HG02588 (cell line): Measurements from ENCODE around the gene BAD.
"Not testable (repeated sequence)": the region's sequence is repeated elsewhere in the genome, so short reads cannot be mapped to it uniquely, and the experiment has no call there.

Experiments used
- ATAC-seq: cut with Tn5 transposase; IDR thresholded peaks from one replicate; pipeline ENCODE4 v1.9.1; 2021; ENCODE audit warnings: mild to moderate bottlenecking, moderate library complexity; ENCODE audit not compliant: unreplicated experiment

BAD gene

GRCh38 chr11:64284048-64284961, at the start of gene BAD:
BAD (minus strand) TSS chr11:64284665; CDS start chr11:64284368, 297 bp downstream.
- ATAC-seq = peak; percentile 64

DNA sequence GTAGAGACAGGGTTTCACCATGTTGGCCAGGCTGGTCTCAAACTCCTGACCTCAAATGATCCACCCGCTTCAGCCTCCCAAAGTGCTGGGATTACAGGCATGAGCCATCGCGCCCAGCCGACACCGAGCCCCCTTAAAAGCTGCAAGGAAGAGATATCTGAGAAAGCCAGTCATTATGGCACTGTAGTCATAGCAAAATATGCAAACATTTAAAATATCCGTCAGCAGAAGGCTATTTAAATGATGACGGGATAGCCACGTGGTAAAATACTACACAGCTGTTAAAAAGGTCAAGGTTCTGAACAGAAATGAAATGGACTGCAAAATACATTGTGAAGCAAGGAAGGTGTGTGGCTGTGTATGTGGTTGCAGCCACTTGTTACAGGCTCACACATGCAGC, 49.1 kb upstream of the BAD start:
- no peak for ATAC-seq

- peak; percentile 46 for ATAC-seq
These were observed 47.3 kb upstream of the BAD start for GRCh38 chr11:64331569-64332371.

DNA sequence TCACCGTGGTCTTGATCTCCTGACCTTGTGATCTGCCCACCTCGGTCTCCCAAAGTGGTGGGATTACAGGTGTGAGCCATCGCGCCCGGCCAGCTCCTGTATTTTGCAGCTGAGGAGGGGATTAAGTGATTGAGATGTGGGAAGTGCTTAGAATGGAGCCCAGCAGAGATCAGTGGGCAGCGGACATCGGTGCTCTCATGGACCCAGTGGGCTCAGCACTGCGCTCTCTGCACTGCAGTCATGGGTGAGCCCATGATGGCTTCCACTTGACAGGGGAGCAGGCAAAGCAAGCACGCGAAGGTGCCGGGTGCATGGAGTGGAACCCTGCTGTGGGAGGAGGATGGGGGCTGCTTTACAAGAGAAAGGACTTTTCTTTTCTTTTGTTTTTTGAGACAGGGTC, 46.4 kb upstream of the BAD start:
- no peak for ATAC-seq

GRCh38 chr11:64327993-64328392, 43.5 kb upstream of the BAD start:
- no peak for ATAC-seq

DNA sequence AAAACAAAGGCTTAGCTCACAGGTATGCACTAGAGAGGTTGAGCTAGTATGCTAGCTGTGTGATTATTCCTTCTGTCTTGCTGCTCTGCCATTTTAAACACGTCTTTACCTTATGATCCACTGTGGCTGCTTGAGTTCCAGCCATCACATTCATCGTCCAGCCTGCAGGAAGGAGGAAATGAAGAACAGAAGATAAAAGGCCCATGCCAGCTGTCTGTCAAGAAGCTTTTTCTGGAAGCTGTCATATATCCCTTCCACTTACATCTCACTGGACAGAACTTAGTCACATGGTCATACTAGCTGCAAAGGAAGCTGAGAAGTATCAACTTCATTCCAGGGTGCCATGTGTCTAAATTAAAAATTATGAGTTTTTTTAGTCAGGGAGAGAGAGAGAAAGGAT, 42.9 kb upstream of the BAD start:
- no peak for ATAC-seq

DNA sequence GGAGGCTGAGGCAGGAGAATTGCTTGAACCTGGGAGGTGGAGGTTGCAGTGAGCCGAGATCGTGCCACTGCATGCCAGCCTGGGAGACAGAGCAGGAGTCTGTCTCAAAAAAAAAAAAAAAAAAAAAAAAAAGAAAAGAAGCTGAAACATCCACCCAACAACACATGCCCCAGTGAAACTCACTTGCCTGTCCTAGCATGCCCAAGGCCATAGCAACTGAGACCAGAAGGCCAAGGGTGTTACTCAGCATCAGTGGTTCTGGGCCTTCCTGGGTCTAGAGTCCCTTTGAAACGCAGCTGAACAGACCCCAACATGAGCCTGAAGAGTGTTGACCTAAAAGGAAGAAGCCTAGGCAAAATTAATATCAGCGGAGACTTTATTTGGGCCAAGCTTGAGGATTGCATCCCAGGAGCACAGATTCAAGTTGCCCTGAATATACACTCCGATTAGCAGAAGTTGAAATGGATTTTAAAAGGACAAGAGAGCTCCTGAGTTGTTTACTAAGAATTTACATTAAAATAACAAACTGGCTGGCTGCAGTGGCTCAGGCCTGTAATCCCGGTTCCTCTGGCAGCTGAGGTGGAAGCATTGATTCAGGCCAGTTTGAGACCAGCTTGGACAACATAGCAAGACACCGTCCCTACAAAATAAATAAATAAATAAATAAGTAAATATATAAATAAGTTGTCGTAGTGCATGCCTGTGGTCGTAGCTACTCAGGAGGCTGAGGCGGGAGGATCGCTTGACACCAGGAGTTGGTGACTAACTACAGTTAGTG, 40.4 kb upstream of the BAD start:
- ATAC-seq = no peak

- ATAC-seq = not testable (repeated sequence)
These were observed 39.5 kb upstream of the BAD start for GRCh38 chr11:64323984-64324383.

GRCh38 chr11:64323373-64323772, 38.9 kb upstream of the BAD start:
- no peak for ATAC-seq

GRCh38 chr11:64322925-64323260, 38.4 kb upstream of the BAD start:
- ATAC-seq = no peak

DNA sequence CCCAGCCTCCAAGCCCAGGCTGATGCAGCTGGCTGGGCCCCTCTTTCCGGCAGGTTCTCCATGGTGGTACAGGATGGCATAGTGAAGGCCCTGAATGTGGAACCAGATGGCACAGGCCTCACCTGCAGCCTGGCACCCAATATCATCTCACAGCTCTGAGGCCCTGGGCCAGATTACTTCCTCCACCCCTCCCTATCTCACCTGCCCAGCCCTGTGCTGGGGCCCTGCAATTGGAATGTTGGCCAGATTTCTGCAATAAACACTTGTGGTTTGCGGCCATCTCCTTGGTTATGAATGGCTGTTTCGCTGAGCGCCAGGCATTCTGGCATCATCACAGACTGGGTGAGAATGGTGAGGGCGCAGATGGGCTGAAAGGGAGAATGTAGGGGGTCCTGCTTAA, 37.1 kb upstream of the BAD start:
- no peak for ATAC-seq

- no peak for ATAC-seq
These were observed 36.6 kb upstream of the BAD start for GRCh38 chr11:64321026-64321425.

- no peak for ATAC-seq
These were observed 36.1 kb upstream of the BAD start for GRCh38 chr11:64320556-64320955.

GRCh38 chr11:64318766-64319761, 34.6 kb upstream of the BAD start:
- ATAC-seq = no peak

DNA sequence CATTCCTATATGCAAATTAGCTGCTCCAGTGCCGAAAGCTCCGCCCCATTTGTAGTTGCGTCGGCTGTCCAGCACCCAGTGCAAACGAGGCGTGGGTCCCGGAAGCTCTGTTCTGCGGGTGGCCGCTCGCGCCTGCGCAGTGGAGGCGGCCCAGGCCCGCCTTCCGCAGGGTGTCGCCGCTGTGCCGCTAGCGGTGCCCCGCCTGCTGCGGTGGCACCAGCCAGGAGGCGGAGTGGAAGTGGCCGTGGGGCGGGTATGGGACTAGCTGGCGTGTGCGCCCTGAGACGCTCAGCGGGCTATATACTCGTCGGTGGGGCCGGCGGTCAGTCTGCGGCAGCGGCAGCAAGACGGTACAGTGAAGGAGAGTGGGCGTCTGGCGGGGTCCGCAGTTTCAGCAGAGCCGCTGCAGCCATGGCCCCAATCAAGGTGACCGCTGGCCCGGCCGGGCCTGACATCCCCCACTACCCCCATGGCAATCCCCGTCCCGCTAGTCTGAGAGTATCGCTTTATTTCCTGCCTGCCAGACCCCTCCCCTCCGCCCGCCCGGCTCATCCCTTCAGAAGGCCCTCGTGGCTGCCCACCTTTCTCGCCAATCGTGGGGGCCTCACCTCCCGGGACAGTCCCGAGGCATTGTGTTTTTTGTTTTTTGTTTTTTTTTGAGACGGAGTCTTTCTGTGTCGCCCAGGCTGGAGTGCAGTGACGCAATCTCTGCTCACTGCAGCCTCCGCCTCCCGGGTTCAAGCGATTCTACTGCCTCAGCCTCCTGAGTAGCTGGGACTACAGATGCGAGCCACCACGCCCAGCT, 33.7 kb upstream of the BAD start, which contains the start of gene PRDX5:
Gene PRDX5, plus strand, starts transcription at position 161 of the 805 bp plus-strand sequence. Its CDS starts 95 bp downstream, at position 256.
- peak; percentile 72 for ATAC-seq

- peak; percentile 62 for ATAC-seq
These were observed 33.0 kb upstream of the BAD start, which contains the start of gene TRMT112 for GRCh38 chr11:64317325-64317960. TRMT112 (minus strand) TSS chr11:64317559; CDS start chr11:64317526, 33 bp downstream.

GRCh38 chr11:64316672-64317324, 32.3 kb upstream of the BAD start:
- ATAC-seq = peak; percentile 1
